Mammary epithelial cell (primary cell): ENCODE measurements around the gene MTHFSD.

Experiments used
- CTCF ChIP-seq, 2 donors: IDR thresholded peaks in 1 of 2; conservative IDR thresholded peaks in 1 of 2; 2 replicates each; pipeline ENCODE4 v1.5.1; 2011 to 2012; ENCODE audit warnings: inconsistent platforms in 2 of 2, low read length in 2 of 2, mild to moderate bottlenecking in 2 of 2, control low read depth in 1 of 2, low read depth in 1 of 2; ENCODE audit not compliant: insufficient read depth in 1 of 2; ENCODE audit errors: extremely low read depth in 1 of 2
- EZH2 ChIP-seq: IDR thresholded peaks from 2 replicates; pipeline ENCODE4 v1.6.1; 2012; ENCODE audit warnings: low read length, inconsistent platforms, borderline replicate concordance

GRCh38 chr16:86491640-86492023 lies 63.4 kb downstream of the MTHFSD start:
- TF ChIP-seq CTCF (conservative IDR thresholded peaks at IDR 0.05 in 1 of 2, IDR thresholded peaks at IDR 0.05 in 1 of 2; ENCODE audit: extremely low read depth in 1 of 2, insufficient read depth in 1 of 2, low read depth in 1 of 2, low read length in 2 of 2) (no peak), EZH2 (no peak)
